ENCODE measurements around the gene BCL11A.

BCL11A gene

DNA sequence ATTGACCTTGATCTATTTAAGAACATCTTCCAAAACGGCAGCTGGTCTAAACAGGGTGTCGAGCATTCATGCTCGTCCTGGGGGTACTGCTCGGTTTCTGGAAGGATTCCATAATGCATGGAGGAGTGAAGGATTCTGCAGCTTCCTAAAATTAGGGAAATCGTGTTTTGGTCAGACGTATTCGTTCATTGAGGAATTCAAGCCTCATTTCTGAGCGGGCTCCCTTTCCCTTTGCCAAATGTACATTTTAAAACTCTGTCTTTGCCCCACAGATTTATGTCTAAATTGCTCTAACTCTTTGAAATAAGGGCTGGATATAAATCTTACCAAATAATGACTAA is 144.0 kb downstream of the BCL11A start:
- Histone ChIP-seq H3K4me3 (ENCODE audit: low read length in 2 of 2) (no peak overlapping the region), H2AK5ac (ENCODE audit: low read depth, low read length) (no peak overlapping the region), H4K8ac (ENCODE audit: low read depth, low read length) (no peak overlapping the region), H3K18ac (ENCODE audit: low read length) (no peak overlapping the region), H3K4me1 (ENCODE audit: control insufficient read depth in 2 of 2, insufficient read depth in 1 of 2, low read depth in 1 of 2, low read length in 2 of 2) (peaks cover 4 to 6% of the 10 kb centered on the region in 2 donors), H3K14ac (ENCODE audit: low read length) (no peak overlapping the region), H3K9me3 (replicated peaks in 1 of 2; ENCODE audit: control insufficient read depth in 2 of 2, insufficient read depth in 1 of 2, low read depth in 1 of 2, low read length in 2 of 2) (no peaks in the 10 kb centered on the region), H3K23ac (ENCODE audit: low read depth, low read length, poor library complexity) (no peak overlapping the region), H2BK5ac (ENCODE audit: low read length) (no peak overlapping the region), H3K4me2 (ENCODE audit: insufficient read depth, low read length, poor library complexity, severe bottlenecking) (no peak overlapping the region), H3K4ac (ENCODE audit: low read length) (no peak overlapping the region), H3K36me3 (replicated peaks in 1 of 2; ENCODE audit: control insufficient read depth in 2 of 2, insufficient read depth in 2 of 2, low read length in 2 of 2) (no peaks in the 10 kb centered on the region), H3K9ac (ENCODE audit: low read depth, low read length, poor library complexity) (no peak overlapping the region), H2BK12ac (ENCODE audit: low read length) (no peak overlapping the region), H3K27me3 (ENCODE audit: control insufficient read depth in 3 of 3, insufficient read depth in 3 of 3, low read depth in 1 of 3, low read length in 3 of 3) (peaks cover 0 to 2% (median 0%) of the 10 kb centered on the region in 3 experiments), H3K79me1 (ENCODE audit: low read depth, low read length) (no peaks in the 10 kb centered on the region), H2BK15ac (ENCODE audit: low read length) (no peak overlapping the region), H2AFZ (ENCODE audit: low read length) (no peak overlapping the region), H3K27ac (replicated peaks; ENCODE audit: low read length) (no peak overlapping the region), H2BK120ac (ENCODE audit: low read depth, low read length) (no peak overlapping the region), H4K91ac (ENCODE audit: low read depth, low read length, poor library complexity) (no peak overlapping the region)
- no peak for DNase-seq (ENCODE audit: low spot score)
- WGBS, 2 donors (ENCODE audit: extremely low coverage in 2 of 2, insufficient read length in 2 of 2, insufficient replicate concordance in 1 of 2), result no CpG with 5 or more reads among the region's 8 CpGs

GRCh38 chr2:60408811-60409530 is 144.5 kb downstream of the BCL11A start:
- H3K4ac ChIP-seq (ENCODE audit: low read length), result no peak overlapping the region
- no peak overlapping the region for H4K91ac ChIP-seq (ENCODE audit: low read depth, low read length, poor library complexity)
- H3K4me1 ChIP-seq (ENCODE audit: control insufficient read depth in 2 of 2, insufficient read depth in 1 of 2, low read depth in 1 of 2, low read length in 2 of 2), result peaks cover 4 to 6% of the 10 kb centered on the region in 2 donors
- H3K18ac ChIP-seq (ENCODE audit: low read length), result no peak overlapping the region
- no peak overlapping the region for H2AK5ac ChIP-seq (ENCODE audit: low read depth, low read length)
- no peak overlapping the region for H3K23ac ChIP-seq (ENCODE audit: low read depth, low read length, poor library complexity)
- no CpG with 5 or more reads among the region's 8 CpGs for WGBS, 2 donors (ENCODE audit: extremely low coverage in 2 of 2, insufficient read length in 2 of 2, insufficient replicate concordance in 1 of 2)
- H2BK12ac ChIP-seq (ENCODE audit: low read length), result no peak overlapping the region
- no peak overlapping the region for H2AFZ ChIP-seq (ENCODE audit: low read length)
- H3K36me3 ChIP-seq (replicated peaks in 1 of 2; ENCODE audit: control insufficient read depth in 2 of 2, insufficient read depth in 2 of 2, low read length in 2 of 2), result no peaks in the 10 kb centered on the region
- H2BK15ac ChIP-seq (ENCODE audit: low read length), result no peak overlapping the region
- H2BK120ac ChIP-seq (ENCODE audit: low read depth, low read length), result no peak overlapping the region
- H3K4me2 ChIP-seq (ENCODE audit: insufficient read depth, low read length, poor library complexity, severe bottlenecking), result no peak overlapping the region
- no peak overlapping the region for H2BK5ac ChIP-seq (ENCODE audit: low read length)
- peaks cover 0 to 2% (median 0%) of the 10 kb centered on the region in 3 experiments for H3K27me3 ChIP-seq (ENCODE audit: control insufficient read depth in 3 of 3, insufficient read depth in 3 of 3, low read depth in 1 of 3, low read length in 3 of 3)
- no peak overlapping the region for H3K27ac ChIP-seq (replicated peaks; ENCODE audit: low read length)
- no peak overlapping the region for H4K8ac ChIP-seq (ENCODE audit: low read depth, low read length)
- H3K9me3 ChIP-seq (replicated peaks in 1 of 2; ENCODE audit: control insufficient read depth in 2 of 2, insufficient read depth in 1 of 2, low read depth in 1 of 2, low read length in 2 of 2), result no peaks in the 10 kb centered on the region
- DNase-seq (ENCODE audit: low spot score), result no peak
- no peaks in the 10 kb centered on the region for H3K79me1 ChIP-seq (ENCODE audit: low read depth, low read length)
- H3K14ac ChIP-seq (ENCODE audit: low read length), result no peak overlapping the region
- no peak overlapping the region for H3K4me3 ChIP-seq (ENCODE audit: low read length in 2 of 2)
- no peak overlapping the region for H3K9ac ChIP-seq (ENCODE audit: low read depth, low read length, poor library complexity)

DNA sequence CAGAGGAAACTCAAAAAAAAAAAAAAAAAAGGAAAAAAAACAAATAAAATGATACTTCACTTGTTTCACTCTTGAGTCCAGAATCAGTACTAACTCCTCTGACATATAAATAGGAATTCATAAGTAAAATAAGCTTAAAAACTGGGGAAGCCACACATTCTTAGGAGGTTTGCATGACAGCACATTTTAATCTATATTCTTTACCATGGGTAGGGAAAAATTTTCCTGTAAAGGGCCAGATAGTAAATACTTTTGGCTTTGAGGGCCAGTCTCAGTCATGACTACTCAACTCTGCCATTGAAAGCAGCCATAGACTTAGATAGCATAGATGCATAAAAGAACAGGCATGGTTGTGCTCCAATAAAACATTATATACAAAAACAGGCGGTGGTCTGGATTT is 145.2 kb downstream of the BCL11A start:
- Histone ChIP-seq H3K4me3 (ENCODE audit: low read length in 2 of 2) (no peak overlapping the region), H2AFZ (ENCODE audit: low read length) (no peak overlapping the region), H3K4me2 (ENCODE audit: insufficient read depth, low read length, poor library complexity, severe bottlenecking) (no peak overlapping the region), H2BK120ac (ENCODE audit: low read depth, low read length) (no peak overlapping the region), H3K4me1 (ENCODE audit: control insufficient read depth in 2 of 2, insufficient read depth in 1 of 2, low read depth in 1 of 2, low read length in 2 of 2) (peaks cover 4 to 6% of the 10 kb centered on the region in 2 donors), H3K14ac (ENCODE audit: low read length) (no peak overlapping the region), H3K23ac (ENCODE audit: low read depth, low read length, poor library complexity) (no peak overlapping the region), H2BK15ac (ENCODE audit: low read length) (no peak overlapping the region), H4K91ac (ENCODE audit: low read depth, low read length, poor library complexity) (no peak overlapping the region), H3K27ac (replicated peaks; ENCODE audit: low read length) (no peak overlapping the region), H3K9ac (ENCODE audit: low read depth, low read length, poor library complexity) (no peak overlapping the region), H3K79me1 (ENCODE audit: low read depth, low read length) (no peaks in the 10 kb centered on the region), H2AK5ac (ENCODE audit: low read depth, low read length) (no peak overlapping the region), H2BK12ac (ENCODE audit: low read length) (no peak overlapping the region), H3K4ac (ENCODE audit: low read length) (no peak overlapping the region), H2BK5ac (ENCODE audit: low read length) (no peak overlapping the region), H3K27me3 (ENCODE audit: control insufficient read depth in 3 of 3, insufficient read depth in 3 of 3, low read depth in 1 of 3, low read length in 3 of 3) (peaks cover 0 to 2% (median 0%) of the 10 kb centered on the region in 3 experiments), H4K8ac (ENCODE audit: low read depth, low read length) (no peak overlapping the region), H3K9me3 (replicated peaks in 1 of 2; ENCODE audit: control insufficient read depth in 2 of 2, insufficient read depth in 1 of 2, low read depth in 1 of 2, low read length in 2 of 2) (no peaks in the 10 kb centered on the region), H3K18ac (ENCODE audit: low read length) (no peak overlapping the region), H3K36me3 (replicated peaks in 1 of 2; ENCODE audit: control insufficient read depth in 2 of 2, insufficient read depth in 2 of 2, low read length in 2 of 2) (no peaks in the 10 kb centered on the region)
- no peak for DNase-seq (ENCODE audit: low spot score)
- no CpG with 5 or more reads among the region's 1 CpG for WGBS, 2 donors (ENCODE audit: extremely low coverage in 2 of 2, insufficient read length in 2 of 2, insufficient replicate concordance in 1 of 2)

DNA sequence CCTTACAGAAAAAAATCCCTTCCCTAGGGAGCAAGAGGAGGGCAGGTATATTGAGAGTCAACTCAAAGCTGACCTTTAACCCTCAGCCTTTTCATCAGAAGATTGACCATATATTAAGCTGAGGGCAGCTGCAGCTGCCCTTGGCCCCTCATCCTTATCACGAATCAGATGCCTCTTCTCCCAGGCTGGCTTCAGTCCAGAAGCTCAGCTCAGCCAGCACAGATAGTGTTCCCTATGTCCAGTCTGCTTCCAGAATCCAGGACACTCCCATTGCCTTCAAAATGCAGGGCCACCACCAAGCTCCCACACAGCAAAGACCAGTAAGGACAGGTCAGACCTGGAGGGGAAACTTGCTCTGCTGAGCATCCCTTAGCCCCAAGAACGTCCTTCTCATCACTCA is 146.1 kb downstream of the BCL11A start:
- H3K18ac ChIP-seq (ENCODE audit: low read length), result no peak overlapping the region
- no peaks in the 10 kb centered on the region for H3K9me3 ChIP-seq (replicated peaks in 1 of 2; ENCODE audit: control insufficient read depth in 2 of 2, insufficient read depth in 1 of 2, low read depth in 1 of 2, low read length in 2 of 2)
- no peak overlapping the region for H3K9ac ChIP-seq (ENCODE audit: low read depth, low read length, poor library complexity)
- no peak overlapping the region for H2BK12ac ChIP-seq (ENCODE audit: low read length)
- no peak overlapping the region for H2BK15ac ChIP-seq (ENCODE audit: low read length)
- no peaks in the 10 kb centered on the region for H3K36me3 ChIP-seq (replicated peaks in 1 of 2; ENCODE audit: control insufficient read depth in 2 of 2, insufficient read depth in 2 of 2, low read length in 2 of 2)
- WGBS, 2 donors (ENCODE audit: extremely low coverage in 2 of 2, insufficient read length in 2 of 2, insufficient replicate concordance in 1 of 2), result no CpG with 5 or more reads among the region's 2 CpGs
- H4K8ac ChIP-seq (ENCODE audit: low read depth, low read length), result no peak overlapping the region
- H2BK5ac ChIP-seq (ENCODE audit: low read length), result no peak overlapping the region
- no peak overlapping the region for H4K91ac ChIP-seq (ENCODE audit: low read depth, low read length, poor library complexity)
- H3K27ac ChIP-seq (replicated peaks; ENCODE audit: low read length), result no peak overlapping the region
- DNase-seq (ENCODE audit: low spot score), result no peak
- no peak overlapping the region for H2AK5ac ChIP-seq (ENCODE audit: low read depth, low read length)
- H2BK120ac ChIP-seq (ENCODE audit: low read depth, low read length), result no peak overlapping the region
- H3K4me1 ChIP-seq (ENCODE audit: control insufficient read depth in 2 of 2, insufficient read depth in 1 of 2, low read depth in 1 of 2, low read length in 2 of 2), result peaks cover 4 to 6% of the 10 kb centered on the region in 2 donors
- H3K4me2 ChIP-seq (ENCODE audit: insufficient read depth, low read length, poor library complexity, severe bottlenecking), result no peak overlapping the region
- peaks cover 0 to 2% (median 0%) of the 10 kb centered on the region in 3 experiments for H3K27me3 ChIP-seq (ENCODE audit: control insufficient read depth in 3 of 3, insufficient read depth in 3 of 3, low read depth in 1 of 3, low read length in 3 of 3)
- no peaks in the 10 kb centered on the region for H3K79me1 ChIP-seq (ENCODE audit: low read depth, low read length)
- no peak overlapping the region for H2AFZ ChIP-seq (ENCODE audit: low read length)
- H3K23ac ChIP-seq (ENCODE audit: low read depth, low read length, poor library complexity), result no peak overlapping the region
- no peak overlapping the region for H3K4me3 ChIP-seq (ENCODE audit: low read length in 2 of 2)
- H3K14ac ChIP-seq (ENCODE audit: low read length), result no peak overlapping the region
- H3K4ac ChIP-seq (ENCODE audit: low read length), result no peak overlapping the region
